SU-DHL-6 (cell line): ENCODE data around the gene ABCG4.

Source experiments
- H2AFZ ChIP-seq: fragments of 200-600 bp; sonication (generic); 2 replicates; pipeline ENCODE4 v1.6.1; 2014; ENCODE audit warnings: low read depth, mild to moderate bottlenecking, moderate library complexity, mixed read lengths, antibody characterized with exemption, low read length; ENCODE audit not compliant: severe bottlenecking
- H3F3A ChIP-seq: fragments of 200-600 bp; shearing (Covaris generic); 2 replicates; pipeline ENCODE4 v1.6.0; 2016; ENCODE audit warnings: antibody characterized with exemption, mild to moderate bottlenecking; ENCODE audit not compliant: insufficient read depth
- H3K27ac ChIP-seq: fragments of 200-600 bp; sonication (generic); 2 replicates; pipeline ENCODE4 v1.5.1; 2016; ENCODE audit warnings: low read depth, mild to moderate bottlenecking, low read length, moderate library complexity, mixed read lengths
- H3K27me3 ChIP-seq: fragments of 200-600 bp; sonication (generic), shearing (Covaris generic); 2 replicates; pipeline ENCODE4 v1.6.0; 2014; ENCODE audit warnings: mild to moderate bottlenecking, low read length
- H3K36me3 ChIP-seq: fragments of 200-600 bp; sonication (generic); 2 replicates; pipeline ENCODE4 v1.6.1; 2014; ENCODE audit warnings: mild to moderate bottlenecking, low read length, mixed read lengths
- H3K4me2 ChIP-seq: fragments of 300-600, 200-600 bp; shearing (Covaris generic), sonication (generic); 2 replicates; pipeline ENCODE4 v1.6.0; 2014; ENCODE audit warnings: low read length, low read depth, mild to moderate bottlenecking; ENCODE audit not compliant: poor library complexity, severe bottlenecking
- H3K4me3 ChIP-seq: fragments of 200-600 bp; sonication (generic); 2 replicates; pipeline ENCODE4 v1.5.1; 2014; ENCODE audit warnings: antibody characterized with exemption, low read length, mild to moderate bottlenecking, mixed read lengths; ENCODE audit not compliant: insufficient read depth, poor library complexity, severe bottlenecking
- H3K79me2 ChIP-seq: fragments of 200-600 bp; sonication (generic); 2 replicates; pipeline ENCODE4 v1.6.1; 2014; ENCODE audit warnings: mild to moderate bottlenecking, low read length, moderate library complexity; ENCODE audit not compliant: insufficient read depth
- H3K9ac ChIP-seq: fragments of 200-600 bp; sonication (generic); 2 replicates; pipeline ENCODE4 v1.7.0; 2014; ENCODE audit warnings: mild to moderate bottlenecking, low read length
- H3K9me2 ChIP-seq: fragments of 200-600 bp; sonication (generic); replicated peaks from 2 replicates; pipeline ENCODE4 v1.6.1; 2014; ENCODE audit warnings: low read length; ENCODE audit not compliant: insufficient read depth
- H3K9me3 ChIP-seq: fragments of 200-600 bp; sonication (generic); 2 replicates; pipeline ENCODE4 v1.6.1; 2014; ENCODE audit warnings: low read length, mixed read lengths; ENCODE audit not compliant: insufficient read depth
- H4K20me1 ChIP-seq: fragments of 200-600 bp; sonication (generic); 2 replicates; pipeline ENCODE4 v1.6.1; 2014; ENCODE audit warnings: low read depth, mild to moderate bottlenecking, antibody characterized with exemption, low read length, moderate library complexity, mixed read lengths
- EZH2phosphoT487 ChIP-seq: fragments of 200-600 bp; sonication (generic), shearing (Covaris generic); conservative IDR thresholded peaks from 2 replicates; pipeline ENCODE4 v1.6.1; 2018; ENCODE audit warnings: mild to moderate bottlenecking, antibody characterized with exemption, low read length, moderate library complexity, mixed read lengths
- TF ChIP-seq, protein P1 (sequence below): fragments of 200-600 bp; sonication (generic); IDR thresholded peaks from one replicate; pipeline ENCODE4 v1.5.1; 2017; ENCODE audit warnings: antibody characterized with exemption, mild to moderate bottlenecking, low read length, moderate library complexity; ENCODE audit not compliant: insufficient read depth, poor library complexity, severe bottlenecking

ABCG4 gene

DNA sequence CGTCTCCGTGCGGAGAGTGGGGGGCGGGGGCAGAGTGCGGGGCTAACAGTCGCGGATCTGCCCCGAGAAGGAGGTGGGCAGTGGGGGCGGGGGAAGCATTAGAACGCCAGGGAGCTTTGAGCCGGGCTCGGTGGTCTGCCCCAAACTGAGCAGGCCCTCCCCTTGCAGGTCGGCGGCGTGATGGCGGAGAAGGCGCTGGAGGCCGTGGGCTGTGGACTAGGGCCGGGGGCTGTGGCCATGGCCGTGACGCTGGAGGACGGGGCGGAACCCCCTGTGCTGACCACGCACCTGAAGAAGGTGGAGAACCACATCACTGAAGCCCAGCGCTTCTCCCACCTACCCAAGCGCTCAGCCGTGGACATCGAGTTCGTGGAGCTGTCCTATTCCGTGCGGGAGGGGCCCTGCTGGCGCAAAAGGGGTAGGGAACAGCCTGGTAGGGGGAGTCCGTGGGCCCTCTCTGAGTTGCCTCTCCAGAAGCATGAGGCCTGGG, 979 bp downstream of the ABCG4 start:
- H3K4me2 ChIP-seq = no peak overlapping the region
- H3K36me3 ChIP-seq = no peaks in the 10 kb centered on the region
- H3K9ac ChIP-seq = no peak overlapping the region; the same call in 1 of the 2 replicates
- no peak overlapping the region for H3K27ac ChIP-seq
- H3K27me3 ChIP-seq = no peaks in the 10 kb centered on the region
- no peak overlapping the region for H2AFZ ChIP-seq
- H3K9me2 ChIP-seq = no peaks in the 10 kb centered on the region
- no peak overlapping the region for H3K4me3 ChIP-seq
- no peaks in the 10 kb centered on the region for H3K79me2 ChIP-seq
- no peaks in the 10 kb centered on the region for H3K9me3 ChIP-seq
- TF ChIP-seq, protein P1, sequence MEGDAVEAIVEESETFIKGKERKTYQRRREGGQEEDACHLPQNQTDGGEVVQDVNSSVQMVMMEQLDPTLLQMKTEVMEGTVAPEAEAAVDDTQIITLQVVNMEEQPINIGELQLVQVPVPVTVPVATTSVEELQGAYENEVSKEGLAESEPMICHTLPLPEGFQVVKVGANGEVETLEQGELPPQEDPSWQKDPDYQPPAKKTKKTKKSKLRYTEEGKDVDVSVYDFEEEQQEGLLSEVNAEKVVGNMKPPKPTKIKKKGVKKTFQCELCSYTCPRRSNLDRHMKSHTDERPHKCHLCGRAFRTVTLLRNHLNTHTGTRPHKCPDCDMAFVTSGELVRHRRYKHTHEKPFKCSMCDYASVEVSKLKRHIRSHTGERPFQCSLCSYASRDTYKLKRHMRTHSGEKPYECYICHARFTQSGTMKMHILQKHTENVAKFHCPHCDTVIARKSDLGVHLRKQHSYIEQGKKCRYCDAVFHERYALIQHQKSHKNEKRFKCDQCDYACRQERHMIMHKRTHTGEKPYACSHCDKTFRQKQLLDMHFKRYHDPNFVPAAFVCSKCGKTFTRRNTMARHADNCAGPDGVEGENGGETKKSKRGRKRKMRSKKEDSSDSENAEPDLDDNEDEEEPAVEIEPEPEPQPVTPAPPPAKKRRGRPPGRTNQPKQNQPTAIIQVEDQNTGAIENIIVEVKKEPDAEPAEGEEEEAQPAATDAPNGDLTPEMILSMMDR = no peak
- TF ChIP-seq EZH2phosphoT487 = no peak
- no peaks in the 10 kb centered on the region for H4K20me1 ChIP-seq
- no peaks in the 10 kb centered on the region for H3F3A ChIP-seq

DNA sequence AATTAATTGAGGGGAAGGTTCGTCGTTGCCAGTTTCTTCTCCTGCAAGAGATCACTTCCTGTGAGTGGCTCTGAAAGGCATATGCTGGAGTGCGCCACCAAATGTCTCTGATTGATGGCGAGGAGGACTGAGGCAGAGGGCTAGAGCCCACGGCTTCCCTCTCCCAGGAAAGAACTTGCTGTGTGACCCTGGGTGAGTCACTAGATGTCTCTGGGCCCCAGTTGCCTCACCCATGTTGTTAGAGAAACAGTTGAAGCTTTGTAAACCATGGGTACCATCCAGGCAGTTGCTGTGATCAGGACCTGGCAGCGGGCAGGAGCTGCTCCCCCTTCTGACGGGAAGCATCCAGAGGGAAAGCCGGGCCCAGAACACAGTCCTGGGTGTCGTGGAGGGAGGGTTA, 3.2 kb downstream of the ABCG4 start:
- no peak overlapping the region for H3K9ac ChIP-seq
- H3K9me3 ChIP-seq = no peaks in the 10 kb centered on the region
- no peak overlapping the region for H3K4me3 ChIP-seq
- H3K27me3 ChIP-seq = no peaks in the 10 kb centered on the region
- no peaks in the 10 kb centered on the region for H3K79me2 ChIP-seq
- no peaks in the 10 kb centered on the region for H3K9me2 ChIP-seq
- no peak overlapping the region for H2AFZ ChIP-seq
- no peaks in the 10 kb centered on the region for H4K20me1 ChIP-seq
- H3K27ac ChIP-seq = no peak overlapping the region
- no peak for TF ChIP-seq EZH2phosphoT487
- TF ChIP-seq, protein P1 = no peak
- H3F3A ChIP-seq = no peaks in the 10 kb centered on the region
- H3K36me3 ChIP-seq = no peaks in the 10 kb centered on the region
- H3K4me2 ChIP-seq = no peak overlapping the region

DNA sequence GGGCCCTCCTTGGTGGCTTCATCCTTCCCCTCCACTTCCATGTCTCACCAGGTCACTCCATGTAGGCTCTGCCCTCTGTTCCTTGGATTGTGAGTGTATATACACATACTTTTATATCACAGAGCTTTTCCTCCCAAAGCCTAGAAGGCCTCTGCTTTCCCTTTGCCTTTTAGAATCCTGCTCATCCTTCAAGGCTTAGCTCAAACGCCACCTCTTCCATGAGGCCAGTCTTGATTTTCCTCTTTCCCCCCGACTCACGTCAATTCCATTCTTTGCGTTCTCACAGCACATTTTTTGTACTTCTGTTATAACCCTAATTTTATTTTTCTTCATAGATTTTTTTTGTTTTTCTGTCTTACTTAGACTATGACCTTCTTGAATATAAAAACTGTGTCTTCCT, 3.8 kb downstream of the ABCG4 start:
- no peaks in the 10 kb centered on the region for H3K27me3 ChIP-seq

More for the DNA sequence above, 3.8 kb downstream of the ABCG4 start:
- Histone ChIP-seq H2AFZ (no peak overlapping the region), H3K9ac (no peak overlapping the region), H3K4me3 (no peak overlapping the region), H4K20me1 (no peaks in the 10 kb centered on the region), H3K27ac (no peak overlapping the region), H3K79me2 (no peaks in the 10 kb centered on the region), H3K9me2 (no peaks in the 10 kb centered on the region), H3F3A (no peaks in the 10 kb centered on the region), H3K9me3 (no peaks in the 10 kb centered on the region), H3K4me2 (no peak overlapping the region), H3K36me3 (no peaks in the 10 kb centered on the region)
- TF ChIP-seq, protein P1 = no peak
- TF ChIP-seq EZH2phosphoT487 = no peak
